Activated CD8-positive, alpha-beta memory T cell treated with anti-CD3 and anti-CD28 coated beads for 4 hours (primary cell): ENCODE measurements around the gene TMEM191C.
"Not testable (repeated sequence)": the region's sequence is repeated elsewhere in the genome, so short reads cannot be mapped to it uniquely, and the experiment has no call there.

Source experiments
- DNase-seq, 2 donors: peaks; one replicate each; pipeline ENCODE4 v3.0.0-alpha.2; 2020; ENCODE audit warnings: low read depth in 2 of 2

Gene TMEM191C

GRCh38 chr22:21446128-21446826 is 20.9 kb upstream of the TMEM191C start:
- DNase-seq, result no peak

DNA sequence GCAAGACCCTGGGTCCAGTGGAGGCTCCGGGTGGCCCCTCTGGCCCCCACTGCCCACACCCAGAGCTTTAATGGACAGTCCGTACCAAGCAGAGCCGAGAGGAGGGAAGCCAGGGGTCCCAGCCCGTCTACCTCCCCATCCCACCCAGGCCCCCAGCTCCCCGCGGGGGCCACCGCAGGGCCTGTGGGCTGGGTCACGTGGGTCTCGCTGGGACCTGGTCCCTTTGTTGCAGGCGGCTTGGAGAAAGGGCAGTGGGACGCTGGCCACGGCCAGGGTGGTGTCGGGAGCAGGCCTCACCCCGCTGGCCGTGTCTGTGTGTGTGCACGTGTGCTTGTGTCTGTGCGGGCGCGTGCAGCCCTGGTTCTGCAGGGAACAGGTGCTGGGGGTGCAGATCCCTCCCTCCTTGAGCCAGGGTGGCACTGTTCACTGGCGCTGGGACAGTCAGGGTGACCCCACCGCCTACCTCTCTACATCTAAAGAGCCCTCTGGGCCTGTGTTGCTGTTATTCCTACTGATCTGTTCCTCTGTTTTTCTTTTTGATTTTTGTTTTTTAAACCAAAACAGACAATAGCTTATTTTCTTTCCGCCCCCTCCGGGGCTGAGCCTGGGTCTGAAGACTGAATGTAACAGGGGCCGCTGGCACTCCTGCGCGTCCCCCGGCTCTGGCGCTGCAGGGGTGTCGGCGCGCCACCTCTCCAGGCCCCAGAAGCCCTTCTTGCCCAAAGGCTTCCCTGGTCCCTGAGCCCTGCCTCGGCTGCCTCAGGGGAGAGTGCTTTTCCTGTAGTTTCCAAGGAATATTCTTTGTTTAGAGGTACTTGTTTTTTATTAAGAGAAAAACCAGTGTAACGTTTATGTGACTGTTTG is 20.1 kb upstream of the TMEM191C start:
- DNase-seq, result no peak

DNA sequence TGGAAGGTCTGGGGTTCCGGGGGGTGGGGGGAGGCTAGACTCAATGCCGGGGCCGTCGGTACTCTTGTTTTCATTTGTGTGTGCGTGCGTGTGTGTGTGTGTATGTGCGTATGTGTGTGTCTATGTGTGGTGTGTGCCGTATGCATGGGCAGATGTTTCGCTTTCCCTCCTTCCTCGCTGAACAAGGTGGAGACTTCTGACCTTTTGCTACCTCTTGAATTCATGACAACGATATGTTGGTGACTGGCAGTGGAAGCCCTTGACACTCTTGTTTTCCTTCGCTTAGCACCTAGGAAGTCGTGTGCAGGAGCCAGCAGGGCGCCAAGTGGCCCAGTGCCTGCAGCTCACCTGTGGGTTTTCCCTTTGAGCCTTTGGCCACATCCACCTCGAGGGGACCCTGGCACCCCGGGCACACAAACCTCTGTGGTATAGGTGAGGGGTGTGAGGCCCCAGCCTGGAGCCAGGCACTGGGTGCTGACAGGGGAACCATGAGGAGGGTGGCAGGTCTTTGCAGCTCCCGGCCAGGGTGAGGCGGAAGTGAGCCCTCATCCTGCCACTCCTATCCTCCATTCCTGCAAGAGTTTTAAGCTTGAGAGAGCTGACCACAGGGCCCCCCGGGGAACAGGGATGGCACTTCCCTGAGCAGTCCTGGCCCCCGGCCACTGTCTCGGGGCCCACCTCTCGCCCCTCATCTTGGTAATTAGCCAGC is 19.3 kb upstream of the TMEM191C start:
- DNase-seq, result no peak

- no peak for DNase-seq
Measured at GRCh38 chr22:21448627-21449416, 18.4 kb upstream of the TMEM191C start.

DNA sequence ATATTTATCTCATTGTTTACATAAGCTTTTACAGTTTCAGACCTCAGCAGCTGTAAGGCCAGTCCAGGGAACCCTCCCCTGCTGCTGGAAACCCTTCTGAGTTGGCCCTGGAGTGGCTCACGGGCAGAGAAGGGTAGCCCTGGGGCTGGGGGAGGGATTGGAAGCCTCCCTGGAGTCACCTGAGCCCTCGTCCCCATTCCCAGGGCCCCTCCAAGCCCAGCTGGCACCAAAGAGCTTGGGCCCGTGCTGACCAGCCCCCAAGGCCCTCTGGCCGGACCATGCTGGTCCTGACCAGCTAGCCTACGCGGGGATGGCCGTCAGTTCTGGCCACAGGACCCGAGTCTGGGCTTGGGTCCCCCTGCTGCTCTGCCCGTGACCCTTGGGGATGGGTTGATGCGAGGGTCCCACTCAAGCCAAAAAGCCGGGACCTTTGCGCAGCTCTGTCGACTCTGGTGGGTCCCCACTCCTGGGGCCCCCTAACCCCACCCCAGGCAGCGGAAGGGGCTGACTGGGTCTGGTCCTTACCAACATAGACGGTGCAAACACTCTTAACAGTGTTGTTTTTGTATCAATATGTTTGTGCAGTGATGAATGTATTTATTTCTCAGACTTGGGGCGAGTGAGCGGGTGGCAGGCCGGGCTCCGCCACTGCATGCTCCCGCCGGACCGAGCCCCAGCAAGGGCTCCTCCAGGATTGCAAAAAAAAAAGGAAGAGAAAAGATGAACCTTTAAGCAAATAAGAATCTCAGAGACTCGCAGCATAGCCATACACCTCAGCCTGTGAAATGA is 17.5 kb upstream of the TMEM191C start:
- no peak for DNase-seq

DNA sequence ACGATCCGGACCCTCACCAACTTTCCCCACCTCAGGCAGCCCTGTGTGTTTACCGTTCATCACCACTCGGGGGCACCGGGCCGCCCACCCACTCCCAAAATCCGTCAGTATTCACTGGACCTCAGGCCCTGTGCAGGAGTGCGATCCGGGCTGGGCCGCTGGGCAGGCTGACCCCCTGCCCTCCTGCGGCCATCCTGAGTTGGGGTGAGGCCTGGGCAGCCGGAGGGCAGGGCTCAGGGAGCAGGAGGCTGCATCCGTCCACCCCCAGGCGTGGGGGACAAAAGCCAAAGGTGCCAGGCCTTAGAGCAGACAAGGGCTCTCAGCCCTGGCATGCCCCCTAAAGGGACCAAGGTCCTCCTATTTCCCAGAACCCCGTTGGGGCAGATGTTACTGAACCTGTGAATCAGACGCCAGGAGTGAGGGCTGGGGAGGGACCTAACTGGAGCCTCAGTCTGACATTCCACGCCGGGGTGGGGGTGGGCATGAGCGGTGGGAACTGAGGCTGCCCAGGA is 16.8 kb upstream of the TMEM191C start:
- no peak for DNase-seq

DNA sequence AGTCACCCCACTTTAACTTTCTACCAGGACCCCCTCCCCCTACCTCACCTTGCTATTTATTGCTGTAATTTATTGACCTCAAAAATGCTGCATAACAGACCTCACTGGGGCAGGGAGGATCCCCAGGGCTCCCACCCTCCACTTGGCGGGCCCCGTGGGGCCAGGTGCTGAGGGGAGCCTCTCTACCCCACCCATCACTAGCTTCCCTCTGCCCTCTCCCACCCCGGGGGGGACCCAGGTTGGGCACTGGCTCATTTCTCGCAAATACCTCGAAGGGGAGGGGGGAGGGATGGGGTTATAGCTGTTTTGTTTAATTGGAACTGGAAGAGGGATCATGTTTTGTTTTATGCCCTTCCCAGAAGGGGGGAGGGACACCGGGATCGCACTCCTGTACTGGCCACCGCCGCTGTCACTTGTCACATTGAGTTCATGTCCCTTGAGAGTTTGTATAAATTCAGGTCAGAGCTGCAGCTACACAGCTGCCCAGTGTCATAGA is 16.3 kb upstream of the TMEM191C start:
- DNase-seq, result no peak

DNA sequence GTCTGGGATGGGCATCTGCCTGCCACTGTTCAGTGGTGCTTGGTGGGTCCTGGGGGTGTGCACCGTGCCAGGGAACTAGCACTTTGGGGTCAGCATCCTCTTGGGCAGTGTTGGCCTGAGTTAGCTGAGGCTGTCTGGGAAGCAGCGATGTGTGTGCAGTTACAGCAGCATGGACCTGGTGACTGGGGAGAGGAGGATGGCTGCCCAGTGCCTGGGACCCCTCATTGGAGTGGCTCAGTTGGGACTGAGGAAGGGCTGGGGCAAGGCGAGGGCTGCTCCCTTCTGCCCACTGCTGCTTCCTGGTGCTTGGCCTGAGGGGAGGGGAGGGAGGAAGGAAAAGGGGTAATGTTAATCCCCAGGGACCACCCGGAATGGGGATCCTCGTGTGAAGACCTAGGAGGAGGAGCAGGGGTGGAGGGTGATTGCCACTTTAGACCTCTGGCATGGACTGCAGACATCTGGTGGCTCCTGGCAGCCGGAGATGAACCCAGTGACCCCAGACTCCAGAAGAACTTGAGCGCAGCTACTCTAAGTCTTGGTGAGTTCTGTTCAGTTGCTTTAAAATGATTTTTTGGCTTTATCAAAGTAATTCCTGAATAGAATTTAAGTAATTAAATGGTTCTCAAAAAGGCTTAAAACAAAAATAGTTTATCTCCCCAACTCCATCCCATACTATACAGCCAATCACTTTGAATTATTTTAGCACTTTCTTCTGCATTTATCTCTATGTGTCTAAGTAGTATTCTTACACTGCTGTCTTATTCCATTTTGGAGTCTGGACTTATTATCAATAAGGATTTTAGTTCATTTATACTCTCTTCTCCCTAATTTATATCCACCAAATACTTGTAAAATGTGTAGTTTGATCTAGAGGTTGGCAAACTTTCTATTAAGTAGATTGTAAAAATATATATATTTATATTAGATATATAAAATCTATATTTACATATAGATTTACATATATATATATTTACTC is 15.4 kb upstream of the TMEM191C start:
- no peak for DNase-seq

GRCh38 chr22:21452666-21453065 is 14.5 kb upstream of the TMEM191C start:
- DNase-seq, result not testable (repeated sequence)

DNA sequence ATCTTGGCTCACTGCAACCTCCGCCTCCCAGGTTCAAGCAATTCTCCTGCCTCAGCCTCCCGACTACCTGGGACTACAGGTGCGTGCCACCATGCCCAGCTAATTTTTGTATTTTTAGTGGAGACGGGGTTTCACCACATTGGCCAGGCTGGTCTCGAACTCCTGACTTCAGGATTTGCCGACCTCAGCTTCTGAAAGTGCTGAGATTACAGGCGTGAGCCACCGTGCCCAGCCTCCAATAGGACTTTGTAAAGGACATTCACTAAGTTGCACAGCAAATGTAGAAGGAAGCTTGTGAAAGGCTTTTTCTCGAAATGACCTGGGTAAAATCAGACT is 12.2 kb upstream of the TMEM191C start:
- DNase-seq, result not testable (repeated sequence)

DNA sequence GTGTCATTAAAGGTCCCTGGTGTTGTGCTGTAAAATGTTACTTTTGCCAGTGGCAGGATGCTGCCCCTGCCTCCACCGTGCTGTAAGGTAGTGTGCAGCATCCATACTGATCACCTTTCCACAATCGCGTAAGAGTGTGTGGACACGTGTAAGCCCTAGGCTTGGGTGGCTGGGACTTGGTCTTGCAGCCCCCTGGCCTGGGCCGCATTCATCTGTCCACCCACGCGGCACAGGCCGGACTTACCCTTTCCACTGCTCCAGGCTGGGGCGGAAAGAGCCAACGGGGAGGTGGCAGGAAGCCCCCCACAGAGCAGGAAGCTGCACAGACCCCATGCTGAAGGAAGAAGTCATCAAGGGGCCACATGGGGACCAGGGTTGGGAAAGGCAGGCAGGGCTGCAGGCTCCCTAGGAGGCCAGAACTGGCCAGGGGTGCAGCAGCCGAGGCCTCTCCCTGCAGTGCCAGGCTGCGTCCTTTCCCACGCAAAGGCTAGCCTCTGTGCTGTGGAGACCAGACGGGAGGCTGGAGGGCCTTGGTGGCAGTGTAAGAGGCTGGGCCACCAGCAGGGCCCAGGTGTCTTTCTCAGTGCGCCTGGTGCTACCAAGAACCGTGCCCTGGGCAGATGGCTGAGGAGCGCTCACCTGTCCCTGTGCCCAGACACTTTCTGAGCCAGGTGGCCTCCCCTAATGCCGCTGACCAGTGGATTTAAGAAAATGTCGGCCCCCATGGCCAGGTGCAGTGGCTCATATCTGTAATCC is 11.7 kb upstream of the TMEM191C start:
- DNase-seq, result no peak

GRCh38 chr22:21457023-21457787 is 10.0 kb upstream of the TMEM191C start:
- no peak for DNase-seq

DNA sequence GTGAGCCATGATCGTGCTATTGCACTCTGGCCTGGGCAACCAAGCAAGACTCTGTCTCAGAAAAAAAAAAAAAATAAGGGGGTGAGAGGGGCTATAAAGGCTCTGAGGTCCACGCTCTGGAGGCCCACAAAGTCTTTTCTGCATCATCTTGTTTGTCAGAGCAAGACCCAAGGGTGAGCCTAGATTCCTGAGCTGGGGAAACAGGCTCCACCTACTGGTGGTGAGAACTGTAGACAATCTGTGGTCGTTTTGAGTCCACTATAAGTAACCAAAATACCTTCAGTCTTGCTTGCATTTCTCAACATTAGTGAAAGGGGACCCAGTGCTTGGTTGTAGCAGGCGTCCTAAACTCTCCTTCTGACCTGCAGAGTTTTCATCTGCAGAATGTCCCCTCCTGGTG is 4.5 kb upstream of the TMEM191C start:
- not testable (repeated sequence) for DNase-seq

DNA sequence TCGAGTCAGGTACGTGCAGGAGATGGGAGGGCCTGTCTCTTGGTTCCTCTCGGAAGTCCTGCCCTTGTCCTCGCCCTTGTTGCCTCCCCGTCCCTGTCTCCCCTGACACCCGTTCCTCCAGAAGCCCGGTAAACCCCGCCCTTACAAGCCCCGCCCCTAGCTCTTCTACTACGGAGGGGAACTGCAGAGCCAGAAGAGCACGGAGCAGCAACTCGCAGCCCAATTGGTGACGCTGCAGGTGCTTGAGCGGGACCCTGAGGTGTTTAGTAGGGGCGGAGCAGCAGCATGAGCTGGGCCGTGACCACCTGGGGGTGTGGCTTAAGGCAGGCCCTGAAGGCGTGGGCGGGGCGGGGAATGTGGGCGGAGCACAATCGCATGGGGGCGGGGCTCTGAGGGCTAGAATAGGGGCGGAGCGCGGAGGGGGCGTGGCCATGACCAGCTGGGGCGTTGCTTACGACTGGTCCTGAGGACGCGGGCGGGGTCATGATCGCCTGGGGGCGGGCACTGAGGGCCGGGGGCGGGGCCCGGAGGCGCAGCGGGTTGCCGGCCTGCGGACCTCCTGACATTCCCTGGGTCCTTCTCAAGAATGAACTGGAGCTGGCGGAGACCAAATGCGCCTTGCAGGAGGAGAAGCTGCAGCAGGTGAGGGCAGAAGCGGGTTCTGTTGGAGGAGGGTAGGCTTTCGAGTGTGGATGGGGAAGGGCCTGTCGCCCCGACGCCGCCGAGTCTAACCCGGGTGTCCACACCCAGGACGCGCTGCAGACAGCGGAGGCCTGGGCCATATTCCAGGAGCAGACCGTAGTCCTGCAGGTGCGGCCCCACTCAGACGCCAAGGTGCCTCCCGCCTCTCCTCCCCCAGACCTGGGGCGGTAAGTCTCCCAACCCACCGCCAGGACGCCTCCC is 1.3 kb downstream of the TMEM191C start:
- peak; percentile 74 to 88 for DNase-seq

DNA sequence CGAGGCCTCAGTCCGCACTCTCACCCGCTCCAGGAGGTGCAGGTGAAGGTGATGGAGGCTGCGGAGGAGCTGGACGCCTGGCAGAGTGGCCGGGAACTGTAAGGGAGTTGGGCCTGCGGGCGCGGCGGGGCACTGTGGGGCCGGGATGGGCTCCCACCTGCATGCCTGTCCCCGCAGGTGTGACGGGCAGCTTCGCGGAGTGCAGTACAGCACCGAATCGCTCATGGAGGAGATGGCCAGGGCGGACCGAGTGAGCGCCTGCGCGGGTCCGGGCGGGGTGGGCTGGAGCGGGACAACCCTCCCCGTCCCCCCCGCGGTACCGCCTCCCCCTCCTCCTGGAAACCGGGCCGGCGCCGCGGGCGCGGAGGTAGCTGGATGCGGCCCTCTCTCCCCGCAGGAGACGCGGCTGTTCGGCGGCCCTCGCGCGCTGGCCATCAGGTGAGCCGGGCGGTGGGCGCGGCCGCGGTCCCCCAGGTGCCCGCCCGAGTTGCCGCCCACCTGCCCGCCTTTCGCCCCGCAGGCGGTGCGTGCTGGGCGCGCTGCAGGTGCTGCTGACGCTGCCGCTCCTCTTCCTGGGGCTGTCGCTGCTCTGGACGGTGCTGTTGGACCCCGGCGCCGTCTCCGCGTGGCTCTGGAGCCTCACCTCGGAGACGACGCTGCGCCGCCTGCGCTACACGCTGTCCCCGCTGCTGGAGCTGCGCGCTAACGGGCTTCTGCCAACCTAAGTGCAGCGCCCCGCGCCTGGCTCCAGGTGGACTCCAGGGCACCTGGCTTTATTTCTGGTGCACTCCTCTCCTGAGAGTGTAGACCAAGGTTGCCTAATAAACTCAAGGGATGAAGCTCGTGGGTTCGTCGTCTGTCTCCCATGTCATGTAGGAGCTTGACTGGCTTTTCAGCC is 2.2 kb downstream of the TMEM191C start:
- not testable (repeated sequence) for DNase-seq

DNA sequence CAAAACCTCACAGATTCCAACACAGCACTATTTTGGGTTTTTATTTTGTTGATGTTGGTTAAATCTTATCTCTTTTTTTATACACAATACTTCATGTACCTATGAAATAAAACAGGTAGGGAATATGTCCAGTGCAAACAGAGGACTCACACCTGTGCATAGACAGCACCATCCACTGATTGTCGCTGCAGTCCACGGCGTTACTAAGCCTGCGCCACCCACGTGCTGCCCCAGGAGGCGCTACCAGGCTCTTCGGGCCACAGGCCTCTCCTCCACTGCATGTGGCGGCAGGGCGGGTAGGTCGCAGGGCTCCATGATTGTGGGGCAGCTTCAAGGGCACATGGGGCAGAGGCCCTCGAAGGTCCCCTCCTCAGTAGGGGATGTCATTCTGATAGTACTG is 5.8 kb downstream of the TMEM191C start:
- not testable (repeated sequence) for DNase-seq
